Right atrium auricular region (tissue), 2 donors: Measurements from ENCODE around the gene LAG3. TPM values are rescaled to one million over a fixed set of nuclear protein-coding genes. Genes with fewer than 3 reads are reported as not detected.
A peak's percentile ranks its signal among the peaks of the same experiment; 100 is the strongest.
"Not testable (repeated sequence)": the region's sequence is repeated elsewhere in the genome, so short reads cannot be mapped to it uniquely, and the experiment has no call there.

Experiments
- DNase-seq: peaks from one replicate; pipeline ENCODE4 v3.0.0-alpha.2; 2019; ENCODE audit warnings: low spot score
- H3K27ac ChIP-seq, 2 donors: fragments of 200-600 bp; sonication (generic); 1 replicate in 1 of 2; 2 replicates in 1 of 2; pipeline ENCODE4 v1.5.1; 2016 to 2019
- H3K27me3 ChIP-seq, 2 donors: fragments of 200-600 bp; sonication (generic); one replicate each; pipeline versions ENCODE4 v1.5.1 to v1.6.0; 2017 to 2019
- H3K36me3 ChIP-seq: fragments of 200-600 bp; sonication (generic); one replicate; pipeline ENCODE4 v1.5.1; 2016
- H3K4me1 ChIP-seq, 2 donors: fragments of 200-600 bp; sonication (generic); one replicate each; pipeline versions ENCODE4 v1.5.1 to v1.6.0; 2017 to 2019
- H3K4me3 ChIP-seq, 2 donors: fragments of 200-600 bp; sonication (generic); 1 replicate in 1 of 2; 2 replicates in 1 of 2; pipeline ENCODE4 v1.5.1; 2017 to 2019; ENCODE audit warnings: mild to moderate bottlenecking in 1 of 2, moderate library complexity in 1 of 2
- H3K9me3 ChIP-seq, 2 donors: fragments of 200-600 bp; sonication (generic); one replicate each; pipeline ENCODE4 v1.5.1; 2019
- CTCF ChIP-seq, 2 donors: fragments of 200-600 bp; sonication (generic); IDR thresholded peaks; one replicate each; pipeline ENCODE4 v1.5.1; 2019; ENCODE audit warnings: antibody characterized with exemption in 2 of 2
- total RNA-seq, 2 donors: library from RNA; depleted of rRNA; stranded (reverse); fragments of >200 nt; gene quantifications; one replicate each; pipeline ENCODE4 v1.1.0, GENCODE V29; 2016

The LAG3 gene
- total RNA-seq, 2 donors from 2014 or later: 0.47 TPM; not detected in 1

- peaks cover 46% of the 10 kb centered on the region for H3K36me3 ChIP-seq
- DNase-seq: no peak
- H3K9me3 ChIP-seq: no peaks in the 10 kb centered on the region
- no peak overlapping the region for H3K27ac ChIP-seq
- peaks cover 0 to 15% of the 10 kb centered on the region in 2 donors for H3K4me1 ChIP-seq
- no peaks in the 10 kb centered on the region for H3K27me3 ChIP-seq
- H3K4me3 ChIP-seq: no peak overlapping the region
- TF ChIP-seq CTCF (IDR thresholded peaks at IDR 0.05): no peak
These were observed 43.1 kb upstream of the LAG3 start for GRCh38 chr12:6729186-6729585.

GRCh38 chr12:6730169-6730568 is 42.2 kb upstream of the LAG3 start:
- peaks cover 46% of the 10 kb centered on the region for H3K36me3 ChIP-seq
- no peak overlapping the region for H3K27ac ChIP-seq
- TF ChIP-seq CTCF (IDR thresholded peaks at IDR 0.05): no peak
- DNase-seq: no peak
- H3K4me3 ChIP-seq: no peak overlapping the region
- peaks cover 0 to 5% of the 10 kb centered on the region in 2 donors for H3K4me1 ChIP-seq
- H3K9me3 ChIP-seq: no peaks in the 10 kb centered on the region
- no peaks in the 10 kb centered on the region for H3K27me3 ChIP-seq

GRCh38 chr12:6734506-6735387 is 37.6 kb upstream of the LAG3 start:
- no peaks in the 10 kb centered on the region for H3K27me3 ChIP-seq
- TF ChIP-seq CTCF (IDR thresholded peaks at IDR 0.05): no peak
- H3K4me1 ChIP-seq: peaks cover 0 to 5% of the 10 kb centered on the region in 2 donors
- H3K36me3 ChIP-seq: peaks cover 23% of the 10 kb centered on the region
- no peaks in the 10 kb centered on the region for H3K9me3 ChIP-seq
- H3K4me3 ChIP-seq: no peak overlapping the region
- H3K27ac ChIP-seq: no peak overlapping the region
- DNase-seq: no peak

GRCh38 chr12:6735448-6736191 is 36.7 kb upstream of the LAG3 start:
- TF ChIP-seq CTCF (IDR thresholded peaks at IDR 0.05): peak; percentile 53 to 78
- Histone ChIP-seq H3K4me1 (peaks cover 0 to 5% of the 10 kb centered on the region in 2 donors), H3K27ac (peak overlapping the region; percentile 0 to 7), H3K36me3 (peaks cover 14% of the 10 kb centered on the region), H3K9me3 (no peaks in the 10 kb centered on the region), H3K4me3 (no peak overlapping the region), H3K27me3 (no peaks in the 10 kb centered on the region)
- peak; percentile 70 for DNase-seq

DNA sequence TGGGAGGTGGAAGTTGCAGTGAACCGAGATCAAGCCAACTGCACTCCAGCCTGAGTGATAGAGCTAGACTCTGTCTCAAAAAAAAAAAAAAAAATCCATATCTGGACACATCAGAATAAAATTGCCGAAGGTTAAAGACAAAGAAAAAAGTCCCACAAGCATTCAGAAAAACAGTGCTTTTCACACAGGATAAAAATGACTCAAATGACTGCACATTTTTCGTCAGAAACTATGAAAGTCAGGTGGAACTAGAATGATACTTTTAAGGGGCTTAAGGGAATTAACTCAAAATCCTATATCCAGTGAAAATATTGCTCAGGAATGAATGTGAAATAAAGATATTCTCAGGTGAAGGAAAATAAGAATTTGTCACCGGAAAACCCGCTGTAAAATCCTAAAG is 35.6 kb upstream of the LAG3 start:
- no peak for DNase-seq
- Histone ChIP-seq H3K4me1 (peaks cover 0 to 5% of the 10 kb centered on the region in 2 donors), H3K36me3 (peaks cover 3% of the 10 kb centered on the region), H3K4me3 (no peak overlapping the region), H3K27me3 (no peaks in the 10 kb centered on the region), H3K9me3 (no peaks in the 10 kb centered on the region), H3K27ac (no peak overlapping the region)
- no peak for TF ChIP-seq CTCF (IDR thresholded peaks at IDR 0.05)

DNA sequence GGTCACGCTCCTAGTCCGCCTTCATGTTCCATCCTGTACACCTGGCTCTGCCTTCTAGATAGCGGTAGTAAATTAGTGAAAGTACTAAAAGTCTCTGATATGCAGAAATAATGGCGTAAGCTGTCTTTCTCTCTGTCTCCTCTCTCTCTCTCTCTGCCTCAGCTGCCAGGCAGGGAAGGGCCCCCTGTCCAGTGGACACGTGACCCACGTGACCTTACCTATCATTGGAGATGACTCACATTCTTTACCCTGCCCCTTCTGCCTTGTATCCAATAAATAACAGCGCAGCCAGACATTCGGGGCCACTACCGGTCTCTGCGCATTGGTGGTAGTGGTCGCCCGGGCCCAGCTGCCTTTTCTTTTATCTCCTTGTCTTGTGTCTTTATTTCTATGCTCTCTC is 30.2 kb upstream of the LAG3 start:
- H3K9me3 ChIP-seq, H3K4me1 ChIP-seq, H3K36me3 ChIP-seq, H3K4me3 ChIP-seq, H3K27me3 ChIP-seq, H3K27ac ChIP-seq, DNase-seq: not testable (repeated sequence)
